HEK293 (cell line): ENCODE measurements around the gene CMIP.

Source experiments
- TF ChIP-seq, protein P1 (sequence below): fragments of 450-650 bp; formaldehyde crosslinking; IDR thresholded peaks from 2 replicates; pipeline ENCODE4 v1.5.1; 2016; ENCODE audit warnings: missing biosample characterization, missing genetic modification characterization
- TF ChIP-seq, protein P2 (sequence below): fragments of 450-650 bp; formaldehyde crosslinking; IDR thresholded peaks from 2 replicates; pipeline ENCODE4 v1.5.1; 2016; ENCODE audit warnings: missing biosample characterization, missing genetic modification characterization

DNA sequence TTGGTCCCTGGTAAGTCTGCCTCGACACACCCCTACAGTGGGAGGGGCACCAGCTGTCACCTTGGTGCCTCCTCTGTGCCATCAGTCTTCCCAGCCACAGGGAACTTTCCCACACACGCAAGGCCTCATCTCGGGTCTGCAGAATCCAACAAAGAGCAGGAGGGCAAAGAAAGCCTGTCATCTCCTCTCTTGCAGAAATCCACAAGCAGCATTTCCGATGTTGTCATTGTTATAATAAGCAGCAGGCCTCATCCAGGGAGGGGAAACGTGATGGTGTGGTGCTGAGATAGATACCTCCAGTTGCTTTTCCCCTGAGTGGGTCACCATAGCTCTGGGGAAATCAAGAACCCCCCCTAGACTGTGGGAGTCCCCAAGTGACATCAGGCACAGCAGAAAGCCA lies 110.4 kb downstream of the CMIP start:
- TF ChIP-seq, protein P1, sequence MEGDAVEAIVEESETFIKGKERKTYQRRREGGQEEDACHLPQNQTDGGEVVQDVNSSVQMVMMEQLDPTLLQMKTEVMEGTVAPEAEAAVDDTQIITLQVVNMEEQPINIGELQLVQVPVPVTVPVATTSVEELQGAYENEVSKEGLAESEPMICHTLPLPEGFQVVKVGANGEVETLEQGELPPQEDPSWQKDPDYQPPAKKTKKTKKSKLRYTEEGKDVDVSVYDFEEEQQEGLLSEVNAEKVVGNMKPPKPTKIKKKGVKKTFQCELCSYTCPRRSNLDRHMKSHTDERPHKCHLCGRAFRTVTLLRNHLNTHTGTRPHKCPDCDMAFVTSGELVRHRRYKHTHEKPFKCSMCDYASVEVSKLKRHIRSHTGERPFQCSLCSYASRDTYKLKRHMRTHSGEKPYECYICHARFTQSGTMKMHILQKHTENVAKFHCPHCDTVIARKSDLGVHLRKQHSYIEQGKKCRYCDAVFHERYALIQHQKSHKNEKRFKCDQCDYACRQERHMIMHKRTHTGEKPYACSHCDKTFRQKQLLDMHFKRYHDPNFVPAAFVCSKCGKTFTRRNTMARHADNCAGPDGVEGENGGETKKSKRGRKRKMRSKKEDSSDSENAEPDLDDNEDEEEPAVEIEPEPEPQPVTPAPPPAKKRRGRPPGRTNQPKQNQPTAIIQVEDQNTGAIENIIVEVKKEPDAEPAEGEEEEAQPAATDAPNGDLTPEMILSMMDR (tag by site-specific recombination) = no peak
- TF ChIP-seq, protein P2, sequence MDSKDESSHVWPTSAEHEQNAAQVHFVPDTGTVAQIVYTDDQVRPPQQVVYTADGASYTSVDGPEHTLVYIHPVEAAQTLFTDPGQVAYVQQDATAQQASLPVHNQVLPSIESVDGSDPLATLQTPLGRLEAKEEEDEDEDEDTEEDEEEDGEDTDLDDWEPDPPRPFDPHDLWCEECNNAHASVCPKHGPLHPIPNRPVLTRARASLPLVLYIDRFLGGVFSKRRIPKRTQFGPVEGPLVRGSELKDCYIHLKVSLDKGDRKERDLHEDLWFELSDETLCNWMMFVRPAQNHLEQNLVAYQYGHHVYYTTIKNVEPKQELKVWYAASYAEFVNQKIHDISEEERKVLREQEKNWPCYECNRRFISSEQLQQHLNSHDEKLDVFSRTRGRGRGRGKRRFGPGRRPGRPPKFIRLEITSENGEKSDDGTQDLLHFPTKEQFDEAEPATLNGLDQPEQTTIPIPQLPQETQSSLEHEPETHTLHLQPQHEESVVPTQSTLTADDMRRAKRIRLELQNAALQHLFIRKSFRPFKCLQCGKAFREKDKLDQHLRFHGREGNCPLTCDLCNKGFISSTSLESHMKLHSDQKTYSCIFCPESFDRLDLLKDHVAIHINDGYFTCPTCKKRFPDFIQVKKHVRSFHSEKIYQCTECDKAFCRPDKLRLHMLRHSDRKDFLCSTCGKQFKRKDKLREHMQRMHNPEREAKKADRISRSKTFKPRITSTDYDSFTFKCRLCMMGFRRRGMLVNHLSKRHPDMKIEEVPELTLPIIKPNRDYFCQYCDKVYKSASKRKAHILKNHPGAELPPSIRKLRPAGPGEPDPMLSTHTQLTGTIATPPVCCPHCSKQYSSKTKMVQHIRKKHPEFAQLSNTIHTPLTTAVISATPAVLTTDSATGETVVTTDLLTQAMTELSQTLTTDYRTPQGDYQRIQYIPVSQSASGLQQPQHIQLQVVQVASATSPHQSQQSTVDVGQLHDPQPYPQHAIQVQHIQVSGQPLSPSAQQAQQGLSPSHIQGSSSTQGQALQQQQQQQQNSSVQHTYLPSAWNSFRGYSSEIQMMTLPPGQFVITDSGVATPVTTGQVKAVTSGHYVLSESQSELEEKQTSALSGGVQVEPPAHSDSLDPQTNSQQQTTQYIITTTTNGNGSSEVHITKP (tag by site-specific recombination) = no peak
